ENCODE results near the gene HS3ST3B1.

The HS3ST3B1 gene

GRCh38 chr17:14300575-14301278 lies at the start of gene HS3ST3B1:
TSS of gene HS3ST3B1 (plus strand) at chr17:14301081. CDS start at chr17:14301519, 438 bp downstream.
- Histone ChIP-seq H3K9me3 (ENCODE audit: control insufficient read depth in 1 of 2, low read length in 2 of 2) (no peaks in the 10 kb centered on the region), H3K27ac (ENCODE audit: low read length) (no peak within 1 kb of the TSS), H3K36me3 (ENCODE audit: control insufficient read depth in 1 of 2, insufficient read depth in 2 of 2, low read length in 2 of 2) (no peaks in the 10 kb centered on the region), H3K4me3 (ENCODE audit: low read depth in 1 of 2, low read length in 2 of 2) (peak within 1 kb of the TSS; percentile 66 to 69), H3K4me1 (ENCODE audit: control insufficient read depth in 1 of 2, insufficient read depth in 2 of 2, low read length in 2 of 2) (peaks cover 6 to 66% of the 10 kb centered on the region in 2 donors), H3K27me3 (ENCODE audit: low read depth, low read length) (peaks cover 73% of the 10 kb centered on the region)

- Histone ChIP-seq H3K27ac (ENCODE audit: low read length) (no peak overlapping the region), H3K4me3 (ENCODE audit: low read depth in 1 of 2, low read length in 2 of 2) (no peak overlapping the region), H3K4me1 (ENCODE audit: control insufficient read depth in 1 of 2, insufficient read depth in 2 of 2, low read length in 2 of 2) (no peaks in the 10 kb centered on the region), H3K9me3 (ENCODE audit: control insufficient read depth in 1 of 2, low read length in 2 of 2) (peaks cover 0 to 5% of the 10 kb centered on the region in 2 donors), H3K36me3 (ENCODE audit: control insufficient read depth in 1 of 2, insufficient read depth in 2 of 2, low read length in 2 of 2) (no peaks in the 10 kb centered on the region), H3K27me3 (ENCODE audit: low read depth, low read length) (no peaks in the 10 kb centered on the region)
These were observed 39.5 kb upstream of the HS3ST3B1 start for GRCh38 chr17:14261406-14261805.

GRCh38 chr17:14268264-14268663 lies 32.6 kb upstream of the HS3ST3B1 start:
- no peaks in the 10 kb centered on the region for H3K36me3 ChIP-seq (ENCODE audit: control insufficient read depth in 1 of 2, insufficient read depth in 2 of 2, low read length in 2 of 2)
- H3K4me1 ChIP-seq (ENCODE audit: control insufficient read depth in 1 of 2, insufficient read depth in 2 of 2, low read length in 2 of 2) = no peaks in the 10 kb centered on the region
- H3K4me3 ChIP-seq (ENCODE audit: low read depth in 1 of 2, low read length in 2 of 2) = no peak overlapping the region
- H3K27ac ChIP-seq (ENCODE audit: low read length) = no peak overlapping the region
- H3K9me3 ChIP-seq (ENCODE audit: control insufficient read depth in 1 of 2, low read length in 2 of 2) = no peaks in the 10 kb centered on the region
- no peaks in the 10 kb centered on the region for H3K27me3 ChIP-seq (ENCODE audit: low read depth, low read length)

GRCh38 chr17:14269473-14269872 lies 31.4 kb upstream of the HS3ST3B1 start:
- Histone ChIP-seq H3K27me3 (ENCODE audit: low read depth, low read length) (no peaks in the 10 kb centered on the region), H3K9me3 (ENCODE audit: control insufficient read depth in 1 of 2, low read length in 2 of 2) (no peaks in the 10 kb centered on the region), H3K27ac (ENCODE audit: low read length) (no peak overlapping the region), H3K36me3 (ENCODE audit: control insufficient read depth in 1 of 2, insufficient read depth in 2 of 2, low read length in 2 of 2) (no peaks in the 10 kb centered on the region), H3K4me3 (ENCODE audit: low read depth in 1 of 2, low read length in 2 of 2) (no peak overlapping the region), H3K4me1 (ENCODE audit: control insufficient read depth in 1 of 2, insufficient read depth in 2 of 2, low read length in 2 of 2) (no peaks in the 10 kb centered on the region)

- Histone ChIP-seq H3K27ac (ENCODE audit: low read length) (no peak overlapping the region), H3K4me1 (ENCODE audit: control insufficient read depth in 1 of 2, insufficient read depth in 2 of 2, low read length in 2 of 2) (no peaks in the 10 kb centered on the region), H3K9me3 (ENCODE audit: control insufficient read depth in 1 of 2, low read length in 2 of 2) (no peaks in the 10 kb centered on the region), H3K4me3 (ENCODE audit: low read depth in 1 of 2, low read length in 2 of 2) (no peak overlapping the region), H3K36me3 (ENCODE audit: control insufficient read depth in 1 of 2, insufficient read depth in 2 of 2, low read length in 2 of 2) (no peaks in the 10 kb centered on the region), H3K27me3 (ENCODE audit: low read depth, low read length) (no peaks in the 10 kb centered on the region)
These were observed 30.4 kb upstream of the HS3ST3B1 start for GRCh38 chr17:14270508-14270907.

GRCh38 chr17:14276535-14277250 lies 24.2 kb upstream of the HS3ST3B1 start:
- Histone ChIP-seq H3K4me3 (ENCODE audit: low read depth in 1 of 2, low read length in 2 of 2) (no peak overlapping the region), H3K27me3 (ENCODE audit: low read depth, low read length) (no peaks in the 10 kb centered on the region), H3K9me3 (ENCODE audit: control insufficient read depth in 1 of 2, low read length in 2 of 2) (peaks cover 0 to 2% of the 10 kb centered on the region in 2 donors), H3K4me1 (ENCODE audit: control insufficient read depth in 1 of 2, insufficient read depth in 2 of 2, low read length in 2 of 2) (no peaks in the 10 kb centered on the region), H3K36me3 (ENCODE audit: control insufficient read depth in 1 of 2, insufficient read depth in 2 of 2, low read length in 2 of 2) (no peaks in the 10 kb centered on the region), H3K27ac (ENCODE audit: low read length) (no peak overlapping the region)

- Histone ChIP-seq H3K36me3 (ENCODE audit: control insufficient read depth in 1 of 2, insufficient read depth in 2 of 2, low read length in 2 of 2) (no peaks in the 10 kb centered on the region), H3K4me1 (ENCODE audit: control insufficient read depth in 1 of 2, insufficient read depth in 2 of 2, low read length in 2 of 2) (no peaks in the 10 kb centered on the region), H3K9me3 (ENCODE audit: control insufficient read depth in 1 of 2, low read length in 2 of 2) (peaks cover 0 to 2% of the 10 kb centered on the region in 2 donors), H3K4me3 (ENCODE audit: low read depth in 1 of 2, low read length in 2 of 2) (no peak overlapping the region), H3K27me3 (ENCODE audit: low read depth, low read length) (no peaks in the 10 kb centered on the region), H3K27ac (ENCODE audit: low read length) (no peak overlapping the region)
These were observed 19.4 kb upstream of the HS3ST3B1 start for GRCh38 chr17:14281530-14281929.

GRCh38 chr17:14282726-14283125 lies 18.2 kb upstream of the HS3ST3B1 start:
- H3K27me3 ChIP-seq (ENCODE audit: low read depth, low read length) = no peaks in the 10 kb centered on the region
- no peaks in the 10 kb centered on the region for H3K36me3 ChIP-seq (ENCODE audit: control insufficient read depth in 1 of 2, insufficient read depth in 2 of 2, low read length in 2 of 2)
- H3K9me3 ChIP-seq (ENCODE audit: control insufficient read depth in 1 of 2, low read length in 2 of 2) = peaks cover 0 to 2% of the 10 kb centered on the region in 2 donors
- H3K4me1 ChIP-seq (ENCODE audit: control insufficient read depth in 1 of 2, insufficient read depth in 2 of 2, low read length in 2 of 2) = no peaks in the 10 kb centered on the region
- H3K4me3 ChIP-seq (ENCODE audit: low read depth in 1 of 2, low read length in 2 of 2) = no peak overlapping the region
- H3K27ac ChIP-seq (ENCODE audit: low read length) = no peak overlapping the region

- H3K36me3 ChIP-seq (ENCODE audit: control insufficient read depth in 1 of 2, insufficient read depth in 2 of 2, low read length in 2 of 2) = no peaks in the 10 kb centered on the region
- H3K9me3 ChIP-seq (ENCODE audit: control insufficient read depth in 1 of 2, low read length in 2 of 2) = peaks cover 4 to 7% of the 10 kb centered on the region in 2 donors
- no peak overlapping the region for H3K27ac ChIP-seq (ENCODE audit: low read length)
- no peaks in the 10 kb centered on the region for H3K4me1 ChIP-seq (ENCODE audit: control insufficient read depth in 1 of 2, insufficient read depth in 2 of 2, low read length in 2 of 2)
- H3K4me3 ChIP-seq (ENCODE audit: low read depth in 1 of 2, low read length in 2 of 2) = no peak overlapping the region
- peaks cover 4% of the 10 kb centered on the region for H3K27me3 ChIP-seq (ENCODE audit: low read depth, low read length)
These were observed 11.7 kb upstream of the HS3ST3B1 start for GRCh38 chr17:14289162-14289561.

- Histone ChIP-seq H3K27ac (ENCODE audit: low read length) (no peak overlapping the region), H3K9me3 (ENCODE audit: control insufficient read depth in 1 of 2, low read length in 2 of 2) (peaks cover 4 to 7% of the 10 kb centered on the region in 2 donors), H3K27me3 (ENCODE audit: low read depth, low read length) (peaks cover 48% of the 10 kb centered on the region), H3K36me3 (ENCODE audit: control insufficient read depth in 1 of 2, insufficient read depth in 2 of 2, low read length in 2 of 2) (no peaks in the 10 kb centered on the region), H3K4me1 (ENCODE audit: control insufficient read depth in 1 of 2, insufficient read depth in 2 of 2, low read length in 2 of 2) (peaks cover 3 to 21% of the 10 kb centered on the region in 2 donors), H3K4me3 (ENCODE audit: low read depth in 1 of 2, low read length in 2 of 2) (no peak overlapping the region)
These were observed 6.0 kb upstream of the HS3ST3B1 start for GRCh38 chr17:14294876-14295275.

- Histone ChIP-seq H3K27me3 (ENCODE audit: low read depth, low read length) (peaks cover 53% of the 10 kb centered on the region), H3K4me3 (ENCODE audit: low read depth in 1 of 2, low read length in 2 of 2) (no peak overlapping the region), H3K4me1 (ENCODE audit: control insufficient read depth in 1 of 2, insufficient read depth in 2 of 2, low read length in 2 of 2) (peaks cover 6 to 28% of the 10 kb centered on the region in 2 donors), H3K27ac (ENCODE audit: low read length) (no peak overlapping the region), H3K36me3 (ENCODE audit: control insufficient read depth in 1 of 2, insufficient read depth in 2 of 2, low read length in 2 of 2) (no peaks in the 10 kb centered on the region), H3K9me3 (ENCODE audit: control insufficient read depth in 1 of 2, low read length in 2 of 2) (peaks cover 2 to 4% of the 10 kb centered on the region in 2 donors)
These were observed 5.2 kb upstream of the HS3ST3B1 start for GRCh38 chr17:14295676-14296075.
